Endodermal cell (in vitro differentiated cells): ENCODE results near the gene PIAS4. TPM values are rescaled to one million over a fixed set of nuclear protein-coding genes. Genes with fewer than 3 reads are reported as not detected.

Experiments
- DNase-seq: peaks from one replicate; pipeline ENCODE4 v3.0.0-alpha.2; 2017
- H3K27ac ChIP-seq: 2 replicates; pipeline ENCODE4 v1.5.1; 2013; ENCODE audit warnings: mild to moderate bottlenecking, low read depth, low read length, moderate library complexity
- H3K27me3 ChIP-seq: 2 replicates; pipeline ENCODE4 v1.6.1; 2013; ENCODE audit warnings: mild to moderate bottlenecking, low read length, moderate library complexity; ENCODE audit not compliant: insufficient read depth, control insufficient read depth, poor library complexity, severe bottlenecking
- H3K36me3 ChIP-seq: 2 replicates; pipeline ENCODE4 v1.7.0; 2013; ENCODE audit warnings: mild to moderate bottlenecking, low read length, moderate library complexity; ENCODE audit not compliant: control insufficient read depth, insufficient read depth
- H3K4me1 ChIP-seq: one replicate; pipeline ENCODE4 v1.7.0; 2013; ENCODE audit warnings: low read length; ENCODE audit not compliant: control insufficient read depth, insufficient read depth
- H3K4me3 ChIP-seq: 2 replicates; pipeline ENCODE4 v1.5.1; 2013; ENCODE audit warnings: mild to moderate bottlenecking, low read length, moderate library complexity
- H3K9ac ChIP-seq: 2 replicates; pipeline ENCODE4 v1.6.1; 2013; ENCODE audit warnings: mild to moderate bottlenecking, low read length, moderate library complexity; ENCODE audit not compliant: poor library complexity, severe bottlenecking; ENCODE audit errors: extremely low read depth
- H3K9me3 ChIP-seq: 2 replicates; pipeline ENCODE4 v1.6.1; 2013; ENCODE audit warnings: mild to moderate bottlenecking, low read length, moderate library complexity; ENCODE audit not compliant: control insufficient read depth
- H3K27ac Mint-ChIP-seq: 2 replicates; pipeline ENCODE4 v1.8.0; 2020; ENCODE audit warnings: mixed read lengths
- H3K27me3 Mint-ChIP-seq: 2 replicates; pipeline ENCODE4 v1.8.0; 2021; ENCODE audit warnings: mild to moderate bottlenecking, mixed read lengths; ENCODE audit not compliant: insufficient read depth
- H3K36me3 Mint-ChIP-seq: 2 replicates; pipeline ENCODE4 v1.8.0; 2020; ENCODE audit warnings: low read depth, mixed read lengths
- H3K4me1 Mint-ChIP-seq: 2 replicates; pipeline ENCODE4 v1.8.0; 2020; ENCODE audit warnings: mixed read lengths
- H3K4me3 Mint-ChIP-seq: 2 replicates; pipeline ENCODE4 v1.8.0; 2020; ENCODE audit warnings: mild to moderate bottlenecking, moderate library complexity, mixed read lengths
- H3K9me3 Mint-ChIP-seq: 2 replicates; pipeline ENCODE4 v1.8.0; 2020; ENCODE audit warnings: mild to moderate bottlenecking, mixed read lengths
- WGBS, 2 experiments: methylation state at CpG; one replicate each; pipeline versions ENCODE4 v1.1.5 to v1.1.7; 2013; ENCODE audit warnings: missing lambda C conversion rate in 2 of 2, mixed read lengths in 1 of 2; ENCODE audit not compliant: insufficient coverage in 1 of 2, insufficient read length in 1 of 2; 5-methylcytosine and 5-hydroxymethylcytosine counted together
- total RNA-seq, 2 donors: library from RNA; stranded (reverse); fragmentation: NEBNext Ultra II Directional in 1 of 2; extraction: Animal tissue kit (Norgen Biotek cat#: 25700) in 1 of 2; gene quantifications; 2 replicates in 1 of 2; 3 replicates in 1 of 2; pipeline ENCODE4 v1.2.1, GENCODE V29; 2021
- TF ChIP-seq, protein P1 (sequence below): fragments of 200-600 bp; sonication (generic); conservative IDR thresholded peaks from 2 replicates; pipeline ENCODE4 v1.5.0; 2021; ENCODE audit warnings: antibody characterized with exemption, mild to moderate bottlenecking

Gene PIAS4
- total RNA-seq, 2 donors from 2014 or later: 57.5 to 58.1 TPM

DNA sequence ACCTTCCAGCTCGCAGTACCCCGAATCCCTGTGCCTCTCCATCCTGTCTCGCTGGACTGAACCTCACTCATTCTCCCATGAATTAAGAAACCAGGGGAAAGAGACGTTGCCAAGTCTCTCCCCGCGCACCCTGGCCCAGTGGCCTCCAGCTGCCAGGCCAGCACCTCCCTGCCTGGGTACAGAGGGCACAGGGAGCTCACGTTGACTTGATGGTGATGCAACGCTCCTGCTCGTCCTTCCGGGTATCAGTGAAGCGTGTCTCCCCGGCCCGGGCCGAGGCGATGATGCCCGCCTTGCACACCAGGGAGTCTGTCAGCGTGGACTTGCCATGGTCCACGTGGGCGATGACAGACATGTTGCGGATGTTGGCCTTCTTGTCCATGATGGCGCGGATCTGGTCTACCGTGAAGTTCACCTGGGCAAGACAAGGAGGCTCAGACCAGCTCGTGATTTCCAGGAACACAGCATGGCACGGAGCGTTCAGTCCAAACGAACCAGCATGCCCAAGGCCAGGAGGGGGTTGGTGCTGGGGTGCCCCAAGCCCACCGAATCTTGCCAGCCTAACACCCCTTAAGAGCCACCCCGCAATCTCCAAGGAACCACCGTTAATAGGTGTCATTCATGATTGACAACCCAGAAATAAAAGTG is 23.5 kb upstream of the PIAS4 start:
- Mint-ChIP-seq H3K27ac (peak overlapping the region; percentile 99), H3K4me3 (peak overlapping the region; percentile 99), H3K4me1 (peaks cover 27% of the 10 kb centered on the region), H3K27me3 (no peaks in the 10 kb centered on the region), H3K36me3 (peaks cover 60% of the 10 kb centered on the region), H3K9me3 (no peaks in the 10 kb centered on the region)
- no peaks in the 10 kb centered on the region for H3K9me3 ChIP-seq
- no peaks in the 10 kb centered on the region for H3K27me3 ChIP-seq
- 41 to 43% methylated on average over 23 to 30 of the region's 30 CpGs for WGBS, 2 experiments
- peak overlapping the region; percentile 100 for H3K9ac ChIP-seq
- peaks cover 12% of the 10 kb centered on the region for H3K4me1 ChIP-seq
- H3K27ac ChIP-seq: no peak overlapping the region
- peak overlapping the region; percentile 93 for H3K4me3 ChIP-seq
- TF ChIP-seq, protein P1, sequence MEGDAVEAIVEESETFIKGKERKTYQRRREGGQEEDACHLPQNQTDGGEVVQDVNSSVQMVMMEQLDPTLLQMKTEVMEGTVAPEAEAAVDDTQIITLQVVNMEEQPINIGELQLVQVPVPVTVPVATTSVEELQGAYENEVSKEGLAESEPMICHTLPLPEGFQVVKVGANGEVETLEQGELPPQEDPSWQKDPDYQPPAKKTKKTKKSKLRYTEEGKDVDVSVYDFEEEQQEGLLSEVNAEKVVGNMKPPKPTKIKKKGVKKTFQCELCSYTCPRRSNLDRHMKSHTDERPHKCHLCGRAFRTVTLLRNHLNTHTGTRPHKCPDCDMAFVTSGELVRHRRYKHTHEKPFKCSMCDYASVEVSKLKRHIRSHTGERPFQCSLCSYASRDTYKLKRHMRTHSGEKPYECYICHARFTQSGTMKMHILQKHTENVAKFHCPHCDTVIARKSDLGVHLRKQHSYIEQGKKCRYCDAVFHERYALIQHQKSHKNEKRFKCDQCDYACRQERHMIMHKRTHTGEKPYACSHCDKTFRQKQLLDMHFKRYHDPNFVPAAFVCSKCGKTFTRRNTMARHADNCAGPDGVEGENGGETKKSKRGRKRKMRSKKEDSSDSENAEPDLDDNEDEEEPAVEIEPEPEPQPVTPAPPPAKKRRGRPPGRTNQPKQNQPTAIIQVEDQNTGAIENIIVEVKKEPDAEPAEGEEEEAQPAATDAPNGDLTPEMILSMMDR: no peak
- H3K36me3 ChIP-seq: peaks cover 57% of the 10 kb centered on the region
- DNase-seq: peak; percentile 56

DNA sequence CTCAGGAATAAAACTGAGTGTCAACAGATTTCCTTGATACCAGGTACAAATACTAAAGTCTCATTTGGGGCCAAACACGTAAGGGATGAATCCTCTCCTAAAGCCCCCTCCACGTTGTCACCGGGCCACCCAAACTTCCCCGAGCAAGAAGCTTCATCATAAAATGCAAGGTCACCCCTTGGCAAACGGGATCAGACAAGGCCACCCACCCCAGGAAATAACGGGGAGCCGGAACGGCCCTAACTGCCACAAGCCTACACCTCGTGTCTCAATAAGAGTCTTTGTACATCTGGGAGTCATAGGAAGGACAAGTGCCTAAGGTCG is 23.0 kb upstream of the PIAS4 start:
- Mint-ChIP-seq H3K27ac (peak overlapping the region; percentile 99), H3K4me1 (peaks cover 27% of the 10 kb centered on the region), H3K4me3 (peak overlapping the region; percentile 99), H3K27me3 (no peaks in the 10 kb centered on the region), H3K9me3 (no peaks in the 10 kb centered on the region), H3K36me3 (peaks cover 55% of the 10 kb centered on the region)
- Histone ChIP-seq H3K27me3 (no peaks in the 10 kb centered on the region), H3K36me3 (peaks cover 52% of the 10 kb centered on the region), H3K4me1 (peaks cover 12% of the 10 kb centered on the region), H3K4me3 (peak overlapping the region; percentile 93), H3K9ac (peak overlapping the region; percentile 100), H3K9me3 (no peaks in the 10 kb centered on the region), H3K27ac (peak overlapping the region; percentile 97)
- peak; percentile 50 for DNase-seq
- WGBS, 2 experiments: 0 to 1% methylated on average over 5 to 10 of the region's 10 CpGs
- TF ChIP-seq, protein P1: no peak

DNA sequence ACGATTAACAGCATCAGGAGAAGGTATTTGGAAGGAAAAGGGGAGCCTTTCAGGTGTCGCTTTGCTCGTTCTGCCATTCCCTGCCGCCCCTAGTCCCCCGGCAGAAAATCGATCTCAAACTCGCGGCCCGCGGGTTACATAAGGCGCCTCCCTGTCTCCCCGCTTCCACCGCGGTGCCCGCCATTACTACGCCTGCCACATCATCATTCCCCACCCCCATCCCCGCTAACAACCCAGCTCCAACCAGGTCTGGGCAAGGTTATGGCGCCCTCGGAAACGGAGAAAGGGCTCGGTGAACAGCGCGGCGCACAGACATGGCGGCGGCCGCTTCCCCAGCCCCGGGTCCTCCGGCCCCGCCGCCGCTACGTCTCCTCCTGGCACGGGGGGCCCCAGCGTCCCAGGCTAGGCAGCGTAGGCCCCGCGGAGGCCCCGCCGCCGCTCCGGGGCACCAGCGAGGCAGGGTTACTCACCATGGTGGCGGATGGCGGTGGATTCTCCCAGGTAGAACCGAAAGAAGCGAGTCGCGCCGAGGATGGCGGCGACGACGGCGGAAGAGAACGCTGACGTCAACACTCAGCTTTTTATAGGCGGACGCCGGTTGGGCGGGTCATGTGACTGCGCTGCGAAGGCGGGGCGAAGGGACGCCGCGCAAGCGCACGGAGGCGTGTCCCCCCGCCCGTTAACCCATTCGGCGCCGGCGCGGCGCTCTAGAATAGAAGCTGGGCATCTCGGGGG is 22.5 kb upstream of the PIAS4 start, which contains the start of gene EEF2:
Gene EEF2 (minus strand): TSS at position 556 of the 735 bp plus-strand sequence. CDS start 83 bp downstream, at position 473.
- H3K4me1 ChIP-seq: peaks cover 12% of the 10 kb centered on the region
- H3K9ac ChIP-seq: peak within 1 kb of the TSS; percentile 100
- H3K27me3 ChIP-seq: no peaks in the 10 kb centered on the region
- Mint-ChIP-seq H3K27ac (peak within 1 kb of the TSS; percentile 99), H3K36me3 (peaks cover 51% of the 10 kb centered on the region), H3K9me3 (no peaks in the 10 kb centered on the region), H3K4me1 (peaks cover 27% of the 10 kb centered on the region), H3K27me3 (no peaks in the 10 kb centered on the region), H3K4me3 (peak within 1 kb of the TSS; percentile 99)
- no peaks in the 10 kb centered on the region for H3K9me3 ChIP-seq
- peak; percentile 94 for DNase-seq
- peak within 1 kb of the TSS; percentile 97 for H3K27ac ChIP-seq
- TF ChIP-seq, protein P1: no peak
- WGBS, 2 experiments: 0 to 1% methylated on average over 35 to 80 of the region's 80 CpGs
- peak within 1 kb of the TSS; percentile 93 for H3K4me3 ChIP-seq
- peaks cover 47% of the 10 kb centered on the region for H3K36me3 ChIP-seq
